HG03521 (cell line): ENCODE data around the gene C1orf105.
A peak's percentile ranks its signal among the peaks of the same experiment; 100 is the strongest.
"Not testable (repeated sequence)": the region's sequence is repeated elsewhere in the genome, so short reads cannot be mapped to it uniquely, and the experiment has no call there.

ENCODE experiments used
- ATAC-seq: cut with Tn5 transposase; IDR thresholded peaks from one replicate; pipeline ENCODE4 v1.9.1; 2021; ENCODE audit warnings: mild to moderate bottlenecking, moderate library complexity; ENCODE audit not compliant: unreplicated experiment

Gene C1orf105

DNA sequence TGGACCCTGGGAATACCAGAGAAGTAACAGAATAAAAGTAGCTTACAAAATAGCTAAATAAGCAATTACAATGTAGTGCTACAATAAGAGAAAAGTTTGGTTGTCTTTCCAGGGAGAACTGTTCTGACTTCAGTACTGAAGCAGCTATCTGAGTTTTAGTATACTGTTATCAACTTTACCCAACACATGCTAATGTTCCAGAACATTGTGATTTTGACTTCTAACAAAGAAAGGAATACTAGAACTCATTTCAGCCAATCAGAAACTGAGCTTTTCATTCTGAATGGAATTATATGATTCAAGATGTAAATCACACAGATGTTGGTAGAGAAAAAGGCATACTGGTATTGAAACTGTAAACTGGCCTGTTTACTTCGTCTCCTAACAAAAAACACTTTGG, at the start of gene C1orf105:
Gene C1orf105 (plus strand): TSS at position 301 of the 400 bp plus-strand sequence. CDS start 201 bp downstream, outside the sequence.
- no peak for ATAC-seq

DNA sequence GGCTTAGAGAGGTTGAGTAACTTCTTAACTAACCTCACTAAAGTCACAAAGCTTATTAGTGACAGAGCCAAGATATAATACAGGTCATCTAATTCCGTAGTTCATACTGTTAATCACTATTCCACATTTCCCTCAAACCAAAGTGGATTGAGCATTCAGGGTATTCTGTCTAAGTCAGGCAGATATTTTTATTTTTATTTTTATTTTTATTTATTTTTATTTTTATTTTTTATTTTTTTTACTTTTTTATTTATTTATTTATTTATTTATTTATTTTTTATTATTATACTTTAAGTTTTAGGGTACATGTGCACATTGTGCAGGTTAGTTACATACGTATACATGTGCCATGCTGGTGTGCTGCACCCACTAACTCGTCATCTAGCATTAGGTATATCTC, 48.8 kb upstream of the C1orf105 start:
- not testable (repeated sequence) for ATAC-seq

DNA sequence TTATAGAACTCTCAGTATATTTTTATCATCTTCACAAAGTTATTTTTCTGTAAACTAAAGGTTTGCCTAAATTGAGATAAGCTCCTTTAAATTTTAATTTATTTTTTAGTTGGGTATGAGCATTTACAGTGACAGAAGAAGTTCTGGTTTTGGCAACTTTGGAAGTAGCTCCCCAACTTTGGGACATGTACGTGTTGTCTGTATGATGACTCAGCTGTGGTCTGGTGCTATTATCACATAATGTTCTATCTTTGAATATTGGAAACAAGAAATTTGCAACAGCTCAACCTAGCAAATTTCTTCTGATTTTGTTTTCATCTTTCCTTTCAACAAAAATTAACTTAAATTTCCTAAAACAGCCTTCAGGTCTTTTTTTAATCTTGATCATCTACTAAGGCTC, 46.6 kb upstream of the C1orf105 start:
- no peak for ATAC-seq

GRCh38 chr1:172375211-172375631, 45.3 kb upstream of the C1orf105 start:
- ATAC-seq = no peak

GRCh38 chr1:172376431-172376830, 44.1 kb upstream of the C1orf105 start:
- no peak for ATAC-seq

DNA sequence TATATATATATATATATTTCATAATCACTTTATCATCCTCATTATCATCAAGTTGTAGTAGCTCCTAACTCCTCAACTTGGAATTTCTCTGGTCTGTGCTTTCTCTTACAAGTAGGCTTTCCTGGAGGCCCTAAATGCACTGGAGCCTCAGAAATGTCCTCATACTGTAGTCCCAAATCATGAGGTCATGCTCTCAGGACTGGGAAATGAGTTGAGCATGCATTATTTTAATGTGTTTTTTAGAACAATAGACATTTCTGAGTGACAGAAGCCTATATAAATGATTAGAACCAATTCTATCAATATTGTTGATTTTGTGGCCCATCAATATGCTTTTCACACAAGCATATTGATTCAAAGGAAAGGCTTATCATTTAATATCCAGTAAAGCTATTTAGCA, 42.9 kb upstream of the C1orf105 start:
- ATAC-seq = no peak

DNA sequence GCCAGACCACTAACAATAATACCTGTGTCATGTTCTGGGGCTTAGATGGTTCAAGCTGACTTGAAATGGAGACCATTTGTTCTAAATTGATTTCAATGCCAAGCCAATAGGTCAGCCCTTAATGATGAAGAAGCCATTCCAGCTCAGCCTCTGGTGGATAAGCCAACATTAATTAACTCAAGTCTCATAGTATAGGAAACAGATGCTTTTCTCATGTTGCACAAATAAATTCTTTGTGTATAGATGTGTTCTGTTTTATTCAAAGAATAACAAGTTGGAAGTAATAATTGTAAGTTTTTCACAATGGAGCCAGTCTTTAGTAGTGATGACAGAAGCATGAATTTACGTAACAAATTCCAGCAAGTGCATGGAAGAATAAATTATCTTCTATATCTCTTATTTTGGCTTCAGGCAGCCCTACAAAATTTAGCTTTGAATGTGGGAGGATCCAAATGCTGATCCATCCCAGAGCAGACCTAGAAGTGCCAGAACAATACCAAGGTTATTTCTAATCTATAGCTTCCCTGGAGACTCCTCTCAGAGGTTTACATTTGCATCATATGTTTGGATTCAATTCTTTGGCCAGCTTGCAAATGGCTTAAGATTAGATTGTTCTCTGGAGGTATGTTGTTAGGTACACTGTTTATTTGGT, 42.2 kb upstream of the C1orf105 start:
- ATAC-seq = no peak

GRCh38 chr1:172380441-172381244, 39.8 kb upstream of the C1orf105 start:
- ATAC-seq = peak; percentile 89

DNA sequence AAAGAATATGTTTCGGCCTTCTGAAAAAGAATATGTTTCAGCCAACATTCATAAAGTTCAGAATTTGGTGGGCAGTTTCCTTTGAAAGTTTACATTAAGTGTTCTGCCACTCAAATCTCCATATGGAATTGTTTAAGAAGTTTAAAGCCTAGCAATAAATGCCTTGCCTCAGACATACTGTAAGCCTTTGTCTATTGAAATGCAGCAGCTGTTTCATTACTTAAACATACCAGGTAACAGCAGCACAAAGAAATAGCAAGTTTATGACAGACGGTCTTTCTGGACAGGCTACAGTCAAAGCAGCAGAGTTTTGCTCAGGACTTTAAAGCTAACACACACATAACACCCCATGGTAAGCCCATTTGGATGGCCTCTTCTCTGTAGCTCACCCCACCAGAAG, 38.5 kb upstream of the C1orf105 start:
- no peak for ATAC-seq

DNA sequence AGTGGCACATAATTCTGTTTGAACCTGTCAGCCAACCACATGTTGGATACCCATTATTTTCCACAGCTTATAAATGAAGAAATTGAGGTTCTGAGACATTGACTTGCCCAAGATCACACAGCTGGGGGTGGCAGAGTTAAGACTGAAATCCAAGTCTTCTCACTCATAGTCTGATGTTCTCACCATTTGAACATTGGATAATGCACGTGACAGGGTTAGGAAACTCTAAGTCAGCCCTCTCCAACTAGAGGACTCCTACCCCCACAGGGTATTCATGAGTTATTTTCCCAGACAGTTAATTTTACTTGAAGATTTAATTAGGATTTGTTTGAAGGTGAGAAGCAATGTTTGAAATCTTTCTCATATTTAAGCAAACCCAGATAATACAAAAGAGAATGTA, 38.1 kb upstream of the C1orf105 start:
- no peak for ATAC-seq

- no peak for ATAC-seq
Observed at GRCh38 chr1:172382990-172383389, 37.5 kb upstream of the C1orf105 start.

- no peak for ATAC-seq
Observed at GRCh38 chr1:172383536-172383935, 36.9 kb upstream of the C1orf105 start.

- ATAC-seq = no peak
Observed at GRCh38 chr1:172384656-172385055, 35.8 kb upstream of the C1orf105 start.

GRCh38 chr1:172386046-172386445, 34.4 kb upstream of the C1orf105 start:
- no peak for ATAC-seq

- no peak for ATAC-seq
Observed at GRCh38 chr1:172388490-172388889, 32.0 kb upstream of the C1orf105 start.

DNA sequence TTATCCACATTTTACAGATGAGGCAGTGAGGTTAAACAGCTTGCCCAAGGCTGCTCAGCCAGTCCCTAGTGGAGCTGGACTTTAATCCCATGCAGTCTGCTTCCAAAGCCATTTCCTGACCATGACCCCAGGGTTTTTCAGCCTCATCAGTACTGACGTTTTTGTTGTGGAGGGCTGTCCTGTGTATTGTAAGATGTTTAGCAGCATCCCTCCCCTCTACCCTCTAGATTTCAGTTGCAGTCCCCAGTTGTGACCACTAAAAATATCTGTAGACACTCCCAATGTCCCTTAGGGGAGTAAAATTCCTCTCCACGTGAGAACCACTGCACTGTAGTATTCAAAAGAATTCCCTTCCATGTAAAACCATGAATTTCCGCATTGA, 30.2 kb upstream of the C1orf105 start:
- no peak for ATAC-seq

DNA sequence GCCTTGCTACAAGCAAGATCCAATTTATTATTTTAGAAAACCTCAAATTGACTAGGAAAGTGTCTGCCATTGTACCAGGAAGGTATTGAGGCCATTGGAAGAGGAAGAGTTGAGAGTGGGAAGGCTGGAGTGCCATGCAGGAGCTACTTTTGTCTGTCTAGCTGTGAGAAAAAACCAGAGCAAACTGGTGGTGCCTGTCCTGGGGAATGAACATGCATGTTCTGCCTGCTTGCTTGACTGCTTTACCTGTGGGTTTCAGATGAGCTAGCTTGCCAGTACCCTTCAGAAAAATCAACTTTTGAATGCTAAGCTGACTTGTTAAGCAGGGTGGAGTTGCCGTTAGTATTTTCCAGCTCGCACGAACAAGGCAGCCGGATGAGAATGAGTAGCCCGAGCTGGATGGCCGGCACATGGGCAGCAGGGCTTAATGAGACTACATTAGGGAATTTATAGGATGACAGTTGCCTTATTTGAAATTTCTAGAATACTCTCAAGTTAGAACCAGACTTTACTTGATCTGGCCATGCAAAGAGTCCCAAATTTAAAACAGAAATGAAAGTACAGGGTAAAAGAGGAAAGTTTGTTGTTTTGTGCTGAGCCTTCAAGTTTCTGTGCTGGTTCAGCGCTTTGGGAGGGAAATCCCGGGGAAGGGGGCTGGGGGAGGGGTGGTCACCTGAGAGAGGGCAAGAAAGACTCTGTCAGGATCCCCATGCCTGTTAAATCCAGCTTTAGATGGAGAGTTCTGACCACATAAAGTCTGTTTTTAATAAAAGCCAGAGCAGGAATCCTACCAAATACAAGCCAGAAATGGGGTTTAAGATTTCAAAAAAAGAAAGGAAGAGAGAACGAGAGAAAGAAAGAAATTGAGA, 29.6 kb upstream of the C1orf105 start:
- peak; percentile 43 for ATAC-seq

DNA sequence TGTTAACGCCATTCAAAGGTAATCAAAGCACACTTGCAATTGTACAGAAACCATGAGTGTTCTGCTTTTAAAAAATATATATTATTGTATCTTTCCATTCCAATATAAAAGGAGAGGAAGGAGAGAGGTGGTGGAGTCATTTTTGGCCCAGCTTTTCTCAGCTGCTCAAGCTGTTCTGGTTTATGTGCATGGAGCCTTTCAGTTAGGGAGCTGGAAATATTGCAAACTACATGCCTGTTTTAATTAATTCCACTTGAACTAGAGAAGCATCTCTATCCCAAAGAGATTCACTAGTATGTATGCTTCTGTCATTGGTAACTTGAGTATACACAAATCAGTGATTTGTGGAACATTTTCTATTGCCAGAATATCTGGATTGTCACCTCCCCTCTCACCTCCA, 28.5 kb upstream of the C1orf105 start:
- ATAC-seq = no peak

- no peak for ATAC-seq
Observed at GRCh38 chr1:172393354-172393753, 27.1 kb upstream of the C1orf105 start.

GRCh38 chr1:172394141-172394751, 26.2 kb upstream of the C1orf105 start:
- ATAC-seq = peak; percentile 84

- no peak for ATAC-seq
Observed at GRCh38 chr1:172394811-172395210, 25.7 kb upstream of the C1orf105 start.
